Endothelial cell of umbilical vein (primary cell): ENCODE results near the gene GPR42. TPM values are rescaled to one million over a fixed set of nuclear protein-coding genes. Genes with fewer than 3 reads are reported as not detected.

ENCODE experiments used
- BruUV-seq: library from RNA; stranded (reverse); fragments of 400-500 nt; replicated peaks from 2 replicates; lab custom pipeline; 2021; lab: Mats Ljungman, UMichigan
- CTCF ChIA-PET: fragments of 300-600, 350-600 bp; sonication (Branson Sonifier 250); formaldehyde crosslinking; loops from one replicate; lab custom pipeline; 2021; ENCODE audit warnings: antibody characterized with exemption, inconsistent platforms; lab: Charles Lee
- POLR2A ChIA-PET: fragments of 300-600, 350-600 bp; sonication (Branson Sonifier 250); formaldehyde crosslinking; loops from one replicate; lab custom pipeline; 2021; ENCODE audit warnings: antibody characterized with exemption, inconsistent platforms; lab: Charles Lee
- DNase-seq: peaks from one replicate; pipeline ENCODE4 v3.0.0-alpha.2; 2011; ENCODE audit warnings: low read depth, low spot score
- FAIRE-seq: peaks from 2 replicates; lab custom pipeline; 2011; peaks lifted over from hg19 to GRCh38; lab: Jason Lieb, UNC
- H2AFZ ChIP-seq: 2 replicates; pipeline ENCODE4 v1.6.0; 2012; ENCODE audit warnings: low read depth, low read length, control low read depth, inconsistent platforms
- H3K27ac ChIP-seq: 2 replicates; pipeline ENCODE4 v1.5.1; 2011; ENCODE audit warnings: low read depth, mild to moderate bottlenecking, control low read depth, low read length, moderate library complexity; ENCODE audit not compliant: insufficient read depth
- H3K27me3 ChIP-seq, 2 experiments: 2 replicates each; pipeline versions ENCODE4 v1.6.0 to v1.6.1; 2011; ENCODE audit warnings: low read length in 2 of 2, mixed read lengths in 1 of 2; ENCODE audit not compliant: control insufficient read depth in 2 of 2, insufficient read depth in 2 of 2
- H3K36me3 ChIP-seq, 2 experiments: 2 replicates in 1 of 2; 3 replicates in 1 of 2; pipeline ENCODE4 v1.5.1; 2011; ENCODE audit warnings: low read length in 2 of 2, mild to moderate bottlenecking in 1 of 2, moderate library complexity in 1 of 2; ENCODE audit not compliant: control insufficient read depth in 2 of 2, insufficient read depth in 2 of 2; ENCODE audit errors: extremely low read depth in 1 of 2
- H3K4me1 ChIP-seq: 3 replicates; pipeline ENCODE4 v1.5.1; 2011; ENCODE audit warnings: mild to moderate bottlenecking, low read length; ENCODE audit not compliant: control insufficient read depth, insufficient read depth; ENCODE audit errors: extremely low read depth
- H3K4me2 ChIP-seq: 2 replicates; pipeline ENCODE4 v1.6.1; 2011; ENCODE audit warnings: low read length, control low read depth, mixed read lengths; ENCODE audit not compliant: insufficient read depth
- H3K4me3 ChIP-seq, 3 experiments: fragments of 200-600 bp in 1 of 3; sonication (generic), shearing (Covaris generic) in 1 of 3; replicated peaks in 1 of 3; 2 replicates each; pipeline ENCODE4 v1.5.1; 2011 to 2016; ENCODE audit warnings: control low read depth in 3 of 3, low read length in 3 of 3, mild to moderate bottlenecking in 2 of 3, inconsistent platforms in 1 of 3, low read depth in 1 of 3, moderate library complexity in 1 of 3; ENCODE audit not compliant: insufficient read depth in 1 of 3
- H3K79me2 ChIP-seq: 2 replicates; pipeline ENCODE4 v1.6.0; 2012; ENCODE audit warnings: low read length, inconsistent platforms; ENCODE audit not compliant: control insufficient read depth, insufficient read depth
- H3K9ac ChIP-seq: replicated peaks from 2 replicates; pipeline ENCODE3; 2011; ENCODE audit warnings: low read length, control low read depth; ENCODE audit not compliant: insufficient read depth; ENCODE audit errors: extremely low read depth
- H3K9me1 ChIP-seq: replicated peaks from 3 replicates; pipeline ENCODE4 v1.6.0; 2011; ENCODE audit warnings: mild to moderate bottlenecking, low read length; ENCODE audit not compliant: control insufficient read depth, insufficient read depth; ENCODE audit errors: extremely low read depth
- H3K9me3 ChIP-seq: replicated peaks from 2 replicates; pipeline ENCODE4 v1.5.1; 2012; ENCODE audit warnings: low read length, inconsistent platforms; ENCODE audit not compliant: control insufficient read depth, insufficient read depth
- H4K20me1 ChIP-seq: replicated peaks from 2 replicates; pipeline ENCODE3; 2011; ENCODE audit warnings: mild to moderate bottlenecking, low read length; ENCODE audit not compliant: control insufficient read depth, insufficient read depth; ENCODE audit errors: extremely low read depth
- CTCF ChIP-seq, 2 donors: IDR thresholded peaks; 1 replicate in 1 of 2; 2 replicates in 1 of 2; pipeline ENCODE4 v1.5.1; 2011; ENCODE audit warnings: low read length in 2 of 2, mild to moderate bottlenecking in 2 of 2, moderate library complexity in 2 of 2, control low read depth in 1 of 2, inconsistent platforms in 1 of 2, low read depth in 1 of 2; ENCODE audit not compliant: insufficient read depth in 1 of 2; ENCODE audit errors: extremely low read depth in 1 of 2
- EZH2 ChIP-seq: IDR thresholded peaks from 2 replicates; pipeline ENCODE4 v1.6.1; 2012; ENCODE audit warnings: borderline replicate concordance, low read depth, mild to moderate bottlenecking, moderate library complexity, low read length, inconsistent platforms; ENCODE audit not compliant: severe bottlenecking
- FOS ChIP-seq: IDR thresholded peaks from 2 replicates; pipeline ENCODE4 v1.6.1; 2011; ENCODE audit warnings: mild to moderate bottlenecking, low read length, moderate library complexity, borderline replicate concordance; ENCODE audit not compliant: insufficient read depth
- GATA2 ChIP-seq: IDR thresholded peaks from 2 replicates; pipeline ENCODE4 v1.7.0; 2011; ENCODE audit warnings: low read depth, mild to moderate bottlenecking, moderate library complexity, mixed read lengths, low read length; ENCODE audit not compliant: insufficient read length, insufficient read depth
- JUN ChIP-seq: IDR thresholded peaks from 2 replicates; pipeline ENCODE4 v1.6.1; 2011; ENCODE audit warnings: borderline replicate concordance, low read depth; ENCODE audit not compliant: insufficient read length, insufficient read depth
- MAX ChIP-seq: IDR thresholded peaks from 2 replicates; pipeline ENCODE4 v1.6.1; 2011; ENCODE audit not compliant: insufficient read depth, insufficient read length
- MYC ChIP-seq: IDR thresholded peaks from one replicate; pipeline ENCODE4 v1.6.1; 2011; ENCODE audit warnings: mild to moderate bottlenecking, low read depth, low read length
- POLR2A ChIP-seq: IDR thresholded peaks from 2 replicates; pipeline ENCODE4 v1.6.1; 2012; ENCODE audit warnings: low read depth, mild to moderate bottlenecking, control low read depth, low read length
- POLR2AphosphoS5 ChIP-seq: IDR thresholded peaks from 2 replicates; pipeline ENCODE4 v1.6.1; 2012; ENCODE audit warnings: low read depth, mild to moderate bottlenecking, control low read depth, low read length, moderate library complexity; ENCODE audit not compliant: insufficient read depth
- dilution Hi-C: fragments of 300-500 bp; cut with MboI; formaldehyde crosslinking; loops from one replicate; pipeline ENCODE4 v1.15.0; 2019; ENCODE audit warnings: low sequenced_read_pairs; ENCODE audit not compliant: extremely low pct_ligation_motif_present
- intact Hi-C: fragments of 100-400 bp; cut with micrococcal nuclease; formaldehyde crosslinking; loops from one replicate; pipeline ENCODE4 v1.10.0; 2022
- polyA plus RNA-seq, 4 experiments: library from polyadenylated mRNA; depleted of rRNA in 3 of 4; stranded (reverse) in 3 of 4; unstranded in 1 of 4; fragments of >200 nt; gene quantifications; 2 replicates each; pipeline versions ENCODE4 v1.2.1 to v1.2.3, GENCODE V29; 2011 to 2012; ENCODE audit warnings: missing spikeins in 1 of 4
- total RNA-seq: library from RNA; stranded (reverse); gene quantifications from 2 replicates; pipeline ENCODE4 v1.2.3, GENCODE V29; 2021

GPR42 gene
- total and polyA plus RNA-seq, 2 donors (not counting 3 experiments of a cell fraction or from before 2014, with no cell fraction given) = not detected

- no peaks in the 10 kb centered on the region for H3K79me2 ChIP-seq
- intact Hi-C loops = loop anchor here (1.0 kb wide), 3 partner anchors 117 to 366 kb away; no protein-coding TSS in a partner anchor
- ChIA-PET POLR2A (no interaction called here), CTCF (interaction anchor here (0.8 to 6.9 kb wide), 3 partner anchors 11 to 144 kb away, joined by 3 to 118 read pairs (median 5); no protein-coding TSS in a partner anchor)
- no peak overlapping the region for H2AFZ ChIP-seq
- H3K9ac ChIP-seq = no peak overlapping the region
- TF ChIP-seq JUN (no peak), GATA2 (no peak), POLR2AphosphoS5 (no peak), POLR2A (no peak), EZH2 (no peak), MYC (no peak), MAX (no peak), FOS (no peak), CTCF (IDR thresholded peaks at IDR 0.05; ENCODE audit: extremely low read depth in 1 of 2, insufficient read depth in 1 of 2, low read depth in 1 of 2, low read length in 2 of 2) (no peak)
- H3K9me3 ChIP-seq = no peaks in the 10 kb centered on the region
- no peak overlapping the region for H3K4me2 ChIP-seq
- no peaks in the 10 kb centered on the region for H4K20me1 ChIP-seq
- no peaks in the 10 kb centered on the region for H3K36me3 ChIP-seq
- dilution Hi-C loops = no loop called here
- H3K27ac ChIP-seq = no peak overlapping the region
- H3K9me1 ChIP-seq = no peaks in the 10 kb centered on the region
- H3K27me3 ChIP-seq = no peaks in the 10 kb centered on the region
- DNase-seq (no peak), FAIRE-seq (no peak)
- no TSS peak for BruUV-seq
- no peak overlapping the region for H3K4me3 ChIP-seq
- no peaks in the 10 kb centered on the region for H3K4me1 ChIP-seq
These were observed 19.3 kb upstream of the GPR42 start for GRCh38 chr19:35351411-35352176.
